HepG2 (cell line): ENCODE results near the gene EHD1. TPM values are rescaled to one million over a fixed set of nuclear protein-coding genes. Genes with fewer than 3 reads are reported as not detected.

Source experiments
- ATAC-seq: fragments of 200-7000 bp; cut with Tn5 transposase; 3 replicates; pipeline ENCODE4 v1.9.1; 2020; ENCODE audit warnings: mild to moderate bottlenecking, moderate library complexity
- BruUV-seq: library from RNA; stranded (reverse); fragments of 400-500 nt; replicated peaks from 2 replicates; lab custom pipeline; 2021; lab: Mats Ljungman, UMichigan
- CTCF ChIA-PET: fragments of 300-600 bp; formaldehyde crosslinking; extraction: SDS; loops from one replicate; lab custom pipeline; 2021; ENCODE audit warnings: low total read pairs, inconsistent platforms, low intra/inter-chr PET ratio; lab: Yijun Ruan, JAX
- POLR2A ChIA-PET: fragments of 350-600 bp; sonication (Branson Sonifier 250); formaldehyde crosslinking; loops from one replicate; lab custom pipeline; 2020; ENCODE audit warnings: antibody characterized with exemption, inconsistent platforms; lab: Yijun Ruan, JAX
- DNase-seq: peaks from one replicate; pipeline ENCODE4 v3.0.0-alpha.2; 2015; ENCODE audit warnings: low spot score
- FAIRE-seq: peaks from 3 replicates; lab custom pipeline; 2011; peaks lifted over from hg19 to GRCh38; lab: Jason Lieb, UNC
- H2AFZ ChIP-seq: one replicate; pipeline ENCODE4 v1.6.1; 2011; ENCODE audit warnings: low read length, inconsistent platforms
- H3K27ac ChIP-seq: fragments of 300-600 bp; 3 replicates; pipeline ENCODE4 v1.8.0; 2011; ENCODE audit warnings: mixed run types, mild to moderate bottlenecking, mixed read lengths, low read length, inconsistent platforms; ENCODE audit not compliant: insufficient read depth; ENCODE audit errors: extremely low read length
- H3K27me3 ChIP-seq, 2 experiments: fragments of 200-600 bp in 1 of 2; 2 replicates in 1 of 2; 3 replicates in 1 of 2; pipeline versions ENCODE4 v1.6.0 to v1.8.0; 2011; ENCODE audit warnings: low read length in 2 of 2, mild to moderate bottlenecking in 2 of 2, moderate library complexity in 2 of 2, inconsistent platforms in 1 of 2; ENCODE audit not compliant: insufficient read depth in 2 of 2, control insufficient read depth in 1 of 2
- H3K36me3 ChIP-seq, 2 experiments: fragments of 200-600 bp in 1 of 2; replicated peaks in 1 of 2; 2 replicates in 1 of 2; 3 replicates in 1 of 2; pipeline versions ENCODE4 v1.5.1 to v1.8.0; 2011; ENCODE audit warnings: low read length in 2 of 2, inconsistent platforms in 1 of 2; ENCODE audit not compliant: insufficient read depth in 2 of 2, control insufficient read depth in 1 of 2
- H3K4me1 ChIP-seq: 2 replicates; pipeline ENCODE4 v1.5.1; 2012; ENCODE audit warnings: low read length, inconsistent platforms; ENCODE audit not compliant: insufficient read depth
- H3K4me2 ChIP-seq: 2 replicates; pipeline ENCODE4 v1.6.0; 2011; ENCODE audit warnings: low read depth, low read length, inconsistent platforms
- H3K4me3 ChIP-seq, 3 experiments: fragments of 200-600 bp in 1 of 3; sonication (generic), shearing (Covaris generic) in 1 of 3; replicated peaks in 1 of 3; 2 replicates each; pipeline ENCODE4 v1.5.1; 2011 to 2016; ENCODE audit warnings: low read length in 3 of 3, inconsistent platforms in 2 of 3, low read depth in 2 of 3, mild to moderate bottlenecking in 2 of 3, control low read depth in 1 of 3, mixed read lengths in 1 of 3; ENCODE audit not compliant: insufficient read depth in 1 of 3
- H3K79me2 ChIP-seq: one replicate; pipeline ENCODE4 v1.6.1; 2011; ENCODE audit warnings: low read length, inconsistent platforms; ENCODE audit not compliant: insufficient read depth
- H3K9ac ChIP-seq: 2 replicates; pipeline ENCODE4 v1.6.0; 2011; ENCODE audit warnings: mild to moderate bottlenecking, low read depth, low read length, inconsistent platforms; ENCODE audit not compliant: insufficient read depth
- H3K9me3 ChIP-seq: 2 replicates; pipeline ENCODE4 v1.5.1; 2012; ENCODE audit warnings: mild to moderate bottlenecking, low read length
- H4K20me1 ChIP-seq: 2 replicates; pipeline ENCODE4 v1.6.0; 2011; ENCODE audit warnings: inconsistent platforms, mild to moderate bottlenecking, low read length, moderate library complexity; ENCODE audit not compliant: insufficient read depth
- CHCHD3 ChIP-seq: sonication (generic); formaldehyde crosslinking; IDR thresholded peaks from 2 replicates; pipeline ENCODE4 v1.8.0; 2022; ENCODE audit warnings: mild to moderate bottlenecking, missing genetic modification reagents, moderate library complexity
- CREB1 ChIP-seq, 2 experiments: fragments of 450-650 bp in 1 of 2; IDR thresholded peaks; 2 replicates each; pipeline ENCODE4 v1.6.1; 2016 to 2017; ENCODE audit warnings: control low read depth in 1 of 2, mild to moderate bottlenecking in 1 of 2, missing compliant biosample characterization in 1 of 2, missing genetic modification characterization in 1 of 2
- MTA1 ChIP-seq: sonication (generic); formaldehyde crosslinking; IDR thresholded peaks from 2 replicates; pipeline ENCODE4 v1.4.0; 2020; ENCODE audit warnings: missing genetic modification reagents, mild to moderate bottlenecking, borderline replicate concordance
- NFIB ChIP-seq: sonication (generic); formaldehyde crosslinking; IDR thresholded peaks from 2 replicates; pipeline ENCODE4 v1.9.0; 2021; ENCODE audit warnings: missing genetic modification reagents, mild to moderate bottlenecking, borderline replicate concordance
- NR2F6 ChIP-seq, 2 experiments: IDR thresholded peaks; 2 replicates each; pipeline ENCODE4 v1.6.1; 2016; ENCODE audit warnings: antibody characterized with exemption in 1 of 2, mild to moderate bottlenecking in 1 of 2
- RFX1 ChIP-seq: fragments of 450-650 bp; IDR thresholded peaks from 2 replicates; pipeline ENCODE4 v1.6.1; 2017
- SRY ChIP-seq: sonication (generic); formaldehyde crosslinking; IDR thresholded peaks from 2 replicates; pipeline ENCODE4 v1.8.0; 2022; ENCODE audit warnings: mild to moderate bottlenecking, missing genetic modification reagents
- TCF7L2 ChIP-seq: IDR thresholded peaks from 2 replicates; pipeline ENCODE4 v1.6.1; 2011; ENCODE audit warnings: mild to moderate bottlenecking, low read depth, low read length, moderate library complexity
- THAP11 ChIP-seq: IDR thresholded peaks from 2 replicates; pipeline ENCODE4 v1.6.1; 2016; ENCODE audit warnings: missing biosample characterization, missing genetic modification reagents
- ZFP41 ChIP-seq: sonication (generic); formaldehyde crosslinking; IDR thresholded peaks from 2 replicates; pipeline ENCODE4 v1.4.0; 2020; ENCODE audit warnings: mild to moderate bottlenecking, missing genetic modification reagents, borderline replicate concordance
- ZNF3 ChIP-seq: IDR thresholded peaks from 2 replicates; pipeline ENCODE4 v1.7.0; 2017; ENCODE audit warnings: inconsistent platforms
- ZNF326 ChIP-seq: sonication (generic); formaldehyde crosslinking; IDR thresholded peaks from 2 replicates; pipeline ENCODE4 v1.4.0; 2020; ENCODE audit warnings: missing genetic modification reagents, borderline replicate concordance
- ZNF350 ChIP-seq: sonication (generic); formaldehyde crosslinking; IDR thresholded peaks from 2 replicates; pipeline ENCODE4 v1.4.0; 2020; ENCODE audit warnings: mild to moderate bottlenecking, low read depth, missing genetic modification reagents, borderline replicate concordance
- ZNF557 ChIP-seq: sonication (generic); formaldehyde crosslinking; IDR thresholded peaks from 2 replicates; pipeline ENCODE4 v1.4.0; 2020; ENCODE audit warnings: missing genetic modification reagents
- WGBS: methylation state at CpG from one replicate; pipeline ENCODE4 v1.1.6; 2017; ENCODE audit warnings: low lambda C conversion rate; 5-methylcytosine and 5-hydroxymethylcytosine counted together
- in situ Hi-C: cut with HindIII; loops from 2 replicates; pipeline ENCODE4 v1.10.0; 2017; ENCODE audit warnings: low pct_unique_long_range_greater_than_20kb; ENCODE audit not compliant: extremely low pct_ligation_motif_present
- intact Hi-C: fragments of 100-400 bp; cut with micrococcal nuclease; formaldehyde crosslinking; loops from one replicate; pipeline ENCODE4 v1.10.0; 2022; ENCODE audit not compliant: unreplicated experiment
- polyA plus RNA-seq, 8 experiments: library from polyadenylated mRNA; depleted of rRNA in 3 of 8; stranded (reverse) in 7 of 8; unstranded in 1 of 8; fragments of >200 nt; fragmentation: Illumina TruSeq in 4 of 8; extraction: Trizol in 4 of 8; gene quantifications; 2 replicates each; pipeline versions ENCODE4 v1.2.1 to v1.2.3, GENCODE V29; 2011 to 2016; ENCODE audit warnings: low read depth in 4 of 8, missing spikeins in 1 of 8, mixed read lengths in 1 of 8; ENCODE audit not compliant: insufficient read depth in 1 of 8
- total RNA-seq, 5 experiments: library from RNA; depleted of rRNA; stranded (reverse); fragments of >200 nt; fragmentation: Illumina TruSeq; extraction: Trizol; gene quantifications; 2 replicates each; pipeline ENCODE4 v1.2.3, GENCODE V29; 2016; ENCODE audit warnings: low read depth in 1 of 5
- TF ChIP-seq, protein P1 (sequence below), 2 experiments: fragments of 450-650 bp in 1 of 2; sonication (generic) in 1 of 2; formaldehyde crosslinking; IDR thresholded peaks; 2 replicates each; pipeline versions ENCODE4 v1.5.0 to v1.8.0; 2020 to 2022; ENCODE audit warnings: mild to moderate bottlenecking in 1 of 2, missing genetic modification reagents in 1 of 2

Gene EHD1
- total and polyA plus RNA-seq, 2 of the 13 experiments (the other 11 are each of a cell fraction or from before 2014, with no cell fraction given) = 23.6 to 26.6 TPM

DNA sequence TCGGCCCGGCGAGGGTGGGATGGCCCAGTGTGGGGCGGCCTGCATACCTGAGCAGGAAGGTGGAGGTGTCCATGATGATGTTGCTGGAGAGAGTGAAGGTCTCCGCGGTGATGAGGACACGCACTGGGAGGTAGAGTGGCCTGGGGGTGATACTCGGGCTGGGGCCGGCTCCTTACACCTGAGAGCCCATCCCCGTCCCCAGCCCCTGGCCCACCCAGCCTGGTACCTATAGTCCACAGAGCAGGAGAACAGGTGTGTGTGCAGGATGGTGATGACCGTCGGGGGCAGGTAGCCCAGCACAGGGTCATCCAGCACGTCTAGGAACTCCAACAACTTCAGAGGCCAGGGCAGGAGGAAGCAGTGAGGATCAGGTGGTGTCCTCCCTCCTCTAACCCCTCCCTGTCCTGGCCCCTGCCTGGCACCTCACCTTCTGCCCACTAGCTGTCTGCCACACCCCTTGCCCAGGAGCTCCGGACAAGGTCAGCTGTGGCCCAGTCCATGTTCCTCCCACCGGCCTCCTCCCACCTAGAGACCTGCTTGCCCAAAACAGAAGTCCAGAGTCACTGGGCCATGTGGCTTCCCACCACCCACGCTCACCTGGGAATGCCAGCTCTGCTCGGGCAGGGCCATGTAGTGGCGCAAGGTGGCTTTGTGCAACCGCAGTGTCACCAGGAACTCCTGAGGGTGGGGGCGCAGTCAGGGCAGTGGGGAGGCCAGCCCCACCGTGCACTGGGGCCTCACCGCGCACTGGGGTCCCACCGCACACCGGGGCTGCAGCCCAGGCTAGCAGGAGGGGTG, 27.3 kb upstream of the EHD1 start:
- H3K4me2 ChIP-seq = no peak overlapping the region
- TF ChIP-seq MTA1 (CRISPR knock-in tag) (no peak), NFIB (CRISPR knock-in tag) (no peak), ZNF350 (CRISPR knock-in tag) (no peak), ZNF3 (CRISPR knock-in tag) (no peak), CREB1 (IDR thresholded peaks at IDR 0.05) (no peak), CREB1 (CRISPR knock-in tag; IDR thresholded peaks at IDR 0.05) (no peak), NR2F6 (IDR thresholded peaks at IDR 0.05) (no peak), NR2F6 (CRISPR knock-in tag; IDR thresholded peaks at IDR 0.05) (no peak), ZFP41 (CRISPR knock-in tag) (no peak), RFX1 (no peak), THAP11 (CRISPR knock-in tag) (no peak), SRY (CRISPR knock-in tag) (no peak), ZNF557 (no peak), CHCHD3 (CRISPR knock-in tag) (no peak), ZNF326 (no peak), TCF7L2 (no peak)
- TF ChIP-seq, protein P1, sequence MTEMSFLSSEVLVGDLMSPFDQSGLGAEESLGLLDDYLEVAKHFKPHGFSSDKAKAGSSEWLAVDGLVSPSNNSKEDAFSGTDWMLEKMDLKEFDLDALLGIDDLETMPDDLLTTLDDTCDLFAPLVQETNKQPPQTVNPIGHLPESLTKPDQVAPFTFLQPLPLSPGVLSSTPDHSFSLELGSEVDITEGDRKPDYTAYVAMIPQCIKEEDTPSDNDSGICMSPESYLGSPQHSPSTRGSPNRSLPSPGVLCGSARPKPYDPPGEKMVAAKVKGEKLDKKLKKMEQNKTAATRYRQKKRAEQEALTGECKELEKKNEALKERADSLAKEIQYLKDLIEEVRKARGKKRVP (CRISPR knock-in tag; IDR thresholded peaks at IDR 0.05) = no peak
- TF ChIP-seq, all 625 proteins: peak for 0
- no peak overlapping the region for H3K27ac ChIP-seq
- H3K4me1 ChIP-seq = no peaks in the 10 kb centered on the region
- no peaks in the 10 kb centered on the region for H3K79me2 ChIP-seq
- no peaks in the 10 kb centered on the region for H3K9me3 ChIP-seq
- H3K27me3 ChIP-seq = no peaks in the 10 kb centered on the region
- no TSS peak for BruUV-seq
- no peaks in the 10 kb centered on the region for H4K20me1 ChIP-seq
- ATAC-seq (no peak), DNase-seq (no peak), FAIRE-seq (no peak)
- intact Hi-C loops = no loop called here
- no peak overlapping the region for H3K4me3 ChIP-seq
- peaks cover 40 to 46% of the 10 kb centered on the region in 2 experiments; a peak in 4 of 5 replicates for H3K36me3 ChIP-seq
- 96% methylated on average over 16 of the region's 25 CpGs for WGBS
- ChIA-PET POLR2A (no interaction called here), CTCF (no interaction called here)
- no peak overlapping the region for H2AFZ ChIP-seq
- in situ Hi-C loops = no loop called here
- no peak overlapping the region for H3K9ac ChIP-seq
